ENCODE data around the gene ABCC2.
A peak's percentile ranks its signal among the peaks of the same experiment; 100 is the strongest.
"Not testable (repeated sequence)": the region's sequence is repeated elsewhere in the genome, so short reads cannot be mapped to it uniquely, and the experiment has no call there.

ABCC2 gene

DNA sequence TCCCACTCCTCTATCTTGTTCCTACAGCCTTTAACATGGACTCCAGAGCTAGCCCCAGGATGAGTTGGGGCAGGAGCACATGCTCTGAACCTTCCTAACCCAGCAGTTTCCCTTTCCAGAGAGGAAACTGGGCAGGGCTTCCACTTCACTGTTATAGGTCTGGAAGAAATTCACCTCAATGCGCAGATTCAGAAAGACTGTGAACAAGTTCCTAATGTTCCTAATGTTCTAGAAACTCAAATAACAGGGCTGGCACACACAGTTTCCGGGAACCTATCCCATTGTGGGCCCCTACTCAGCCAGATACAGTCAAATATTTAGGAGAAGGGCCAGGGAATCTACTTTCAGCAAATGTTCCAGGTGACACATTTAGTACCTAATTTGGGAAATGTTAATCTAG lies 29.7 kb downstream of the ABCC2 start:
- DNase-seq, result no peak

DNA sequence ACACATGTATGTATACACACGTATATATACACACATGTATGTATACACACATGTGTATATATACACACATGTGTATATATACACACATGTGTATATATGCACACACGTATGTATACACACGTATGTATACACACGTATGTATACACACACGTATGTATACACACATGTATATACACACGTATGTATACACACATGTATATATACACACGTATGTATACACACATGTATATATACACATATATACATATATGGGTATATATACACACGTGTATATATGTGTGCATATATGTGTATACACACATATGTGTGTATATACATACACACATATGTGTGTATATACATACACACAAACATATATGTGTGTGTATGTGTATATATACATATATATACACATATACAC lies 31.7 kb downstream of the ABCC2 start:
- DNase-seq, result no peak

DNA sequence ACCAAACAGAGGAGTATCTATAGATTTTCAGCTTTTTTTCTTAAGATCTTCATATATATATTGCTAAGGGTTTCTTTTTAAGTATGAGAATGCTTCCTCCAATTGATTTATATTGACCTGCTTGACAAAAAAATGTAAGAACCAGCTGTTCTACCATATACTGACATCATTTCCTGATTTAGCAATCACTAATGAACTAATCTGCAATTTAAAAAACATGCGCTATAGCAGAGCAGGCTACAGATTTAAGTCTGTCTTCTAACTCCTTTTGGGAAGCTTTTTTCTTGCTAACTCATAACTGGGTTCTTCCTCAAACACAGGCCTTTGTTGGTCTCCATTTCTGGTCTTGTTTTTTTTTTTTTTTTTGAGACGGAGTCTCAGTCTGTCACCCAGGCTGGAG lies 33.2 kb downstream of the ABCC2 start:
- peak; percentile 37 for DNase-seq

DNA sequence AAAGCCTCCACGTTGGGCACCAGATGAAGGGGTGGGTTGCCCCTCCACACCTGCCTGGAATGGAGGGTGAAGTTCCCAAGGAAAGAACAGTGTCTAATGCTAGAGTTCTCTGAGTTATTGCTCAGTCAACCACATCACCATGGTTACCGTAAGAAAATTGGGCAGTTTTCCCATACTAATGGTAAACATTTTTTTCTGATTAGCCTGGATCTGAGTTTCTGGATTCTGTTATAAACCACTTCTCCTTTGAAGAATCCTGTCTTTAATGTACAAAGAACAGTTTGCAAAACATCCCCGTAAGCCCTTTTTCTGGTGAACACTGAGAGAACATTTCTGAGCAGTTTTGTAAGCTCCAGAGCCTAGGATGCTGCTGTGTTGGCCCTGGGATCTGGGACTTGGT lies 45.5 kb downstream of the ABCC2 start:
- DNase-seq, result peak; percentile 57

DNA sequence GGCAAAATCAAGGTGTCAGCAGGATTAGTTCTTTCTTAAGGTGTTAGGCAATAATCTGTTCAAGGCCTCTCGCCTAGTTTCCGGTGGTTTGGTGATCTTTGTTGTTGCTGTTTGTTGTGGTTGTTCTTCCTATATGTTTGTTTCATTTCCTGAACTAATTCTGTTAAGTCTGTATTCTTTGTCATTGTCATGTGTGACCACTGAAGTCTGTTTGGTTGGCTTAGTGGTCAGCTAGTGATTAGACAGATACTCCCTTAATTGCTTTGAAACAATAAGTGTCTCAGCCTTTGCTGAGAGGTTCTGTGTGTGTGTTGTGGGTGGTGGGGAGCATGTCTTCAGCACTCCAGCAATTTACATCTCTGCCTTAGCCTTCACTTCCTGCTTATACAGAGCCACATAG lies 46.0 kb downstream of the ABCC2 start:
- DNase-seq, result no peak

DNA sequence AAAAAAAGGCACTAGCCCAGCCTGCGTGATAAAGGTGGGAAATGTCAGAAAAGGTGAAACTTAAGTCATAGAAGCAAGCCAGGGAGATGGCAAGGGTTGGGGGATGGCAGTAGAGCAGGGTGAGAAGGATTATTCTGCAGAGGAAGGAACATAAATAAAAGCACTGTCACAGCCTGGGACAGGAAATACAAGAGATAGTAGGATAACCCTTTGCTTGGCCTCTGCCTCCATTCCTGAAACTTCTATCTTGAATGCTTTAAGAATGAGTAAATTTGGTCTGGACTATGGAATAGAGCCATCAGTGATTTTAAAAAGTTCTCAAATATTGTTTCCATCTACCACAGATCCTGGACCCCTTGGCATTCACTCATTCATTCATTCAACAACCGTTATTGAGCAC lies 50.0 kb downstream of the ABCC2 start:
- no peak for DNase-seq

DNA sequence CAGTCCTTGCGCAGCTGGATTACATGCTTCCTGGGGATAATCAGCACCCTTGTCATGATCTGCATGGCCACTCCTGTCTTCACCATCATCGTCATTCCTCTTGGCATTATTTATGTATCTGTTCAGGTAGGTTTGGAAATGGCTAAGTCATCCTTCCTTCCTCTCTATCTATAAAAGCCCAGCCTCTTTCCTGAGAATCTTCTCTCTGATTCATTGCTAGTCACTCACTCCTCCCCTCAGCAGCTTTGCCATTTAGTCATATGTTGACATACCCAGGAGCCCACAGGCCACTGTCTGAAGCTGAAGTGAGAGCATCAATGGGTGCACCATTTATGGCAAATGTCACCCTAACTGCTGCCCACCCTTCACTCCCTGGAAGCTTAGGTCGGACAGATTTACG lies 52.0 kb downstream of the ABCC2 start:
- DNase-seq, result peak; percentile 86

DNA sequence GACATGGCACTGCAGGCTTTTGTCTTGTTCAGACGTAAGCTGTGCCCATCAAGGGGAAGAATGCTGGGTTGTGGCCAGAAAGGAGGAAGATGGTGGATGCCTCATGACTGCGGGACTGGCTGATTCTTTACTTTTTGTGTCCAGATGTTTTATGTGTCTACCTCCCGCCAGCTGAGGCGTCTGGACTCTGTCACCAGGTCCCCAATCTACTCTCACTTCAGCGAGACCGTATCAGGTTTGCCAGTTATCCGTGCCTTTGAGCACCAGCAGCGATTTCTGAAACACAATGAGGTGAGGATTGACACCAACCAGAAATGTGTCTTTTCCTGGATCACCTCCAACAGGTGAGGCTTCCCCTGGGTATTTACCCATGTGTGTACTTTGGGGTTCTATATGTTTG lies 53.5 kb downstream of the ABCC2 start:
- DNase-seq, result no peak

DNA sequence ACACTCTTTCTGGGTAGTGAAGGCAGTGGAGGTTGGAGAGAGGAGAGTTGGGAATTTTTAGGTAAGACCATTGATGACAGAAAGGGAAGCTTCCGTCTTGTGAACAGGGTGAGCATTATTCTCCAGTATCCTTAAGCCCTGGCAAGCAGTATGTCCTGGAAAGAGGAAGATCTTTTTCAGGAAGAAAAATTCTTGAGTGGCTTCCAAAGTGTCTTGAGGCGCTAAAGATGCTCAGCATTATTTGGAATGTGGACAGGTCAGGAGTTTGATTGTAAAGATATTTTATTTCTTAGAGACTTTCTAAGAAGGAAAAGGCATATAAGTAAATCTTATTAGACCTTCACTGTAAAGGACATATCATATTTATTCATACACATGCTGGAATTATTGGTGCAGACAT lies 54.3 kb downstream of the ABCC2 start:
- DNase-seq, result no peak

DNA sequence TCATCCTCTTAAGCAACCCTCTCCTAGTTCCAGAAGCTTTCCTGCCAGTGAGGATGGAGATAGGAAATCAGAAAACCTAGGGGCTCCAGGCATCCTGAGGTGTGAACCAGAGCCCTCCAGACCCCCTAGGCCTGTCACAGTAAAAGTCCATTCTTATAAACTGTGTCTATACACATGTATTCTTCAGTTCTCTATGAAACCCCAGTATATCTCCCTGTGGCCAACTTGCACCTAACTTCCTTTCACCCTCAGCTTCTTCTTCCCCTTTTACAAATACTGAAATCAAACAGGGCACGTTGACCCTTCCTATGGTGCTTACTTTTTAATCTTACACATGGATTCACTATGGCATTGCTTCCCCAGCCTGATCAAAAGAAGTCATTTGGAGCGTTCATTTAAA lies 58.4 kb downstream of the ABCC2 start:
- not testable (repeated sequence) for DNase-seq

DNA sequence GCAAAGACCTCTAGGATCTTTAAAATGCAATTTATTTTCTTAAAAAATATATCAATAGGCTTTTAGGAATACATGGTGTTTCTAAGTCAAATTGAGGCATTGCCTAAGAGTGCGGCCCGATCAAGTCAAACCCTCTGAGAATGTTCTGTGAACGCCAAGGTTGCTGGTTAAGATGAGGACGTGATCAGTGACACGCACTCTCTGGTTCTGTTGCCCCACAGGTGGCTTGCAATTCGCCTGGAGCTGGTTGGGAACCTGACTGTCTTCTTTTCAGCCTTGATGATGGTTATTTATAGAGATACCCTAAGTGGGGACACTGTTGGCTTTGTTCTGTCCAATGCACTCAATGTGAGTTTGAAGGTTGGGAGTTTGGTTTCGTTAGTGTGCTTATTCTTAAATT lies 59.3 kb downstream of the ABCC2 start:
- DNase-seq, result no peak

DNA sequence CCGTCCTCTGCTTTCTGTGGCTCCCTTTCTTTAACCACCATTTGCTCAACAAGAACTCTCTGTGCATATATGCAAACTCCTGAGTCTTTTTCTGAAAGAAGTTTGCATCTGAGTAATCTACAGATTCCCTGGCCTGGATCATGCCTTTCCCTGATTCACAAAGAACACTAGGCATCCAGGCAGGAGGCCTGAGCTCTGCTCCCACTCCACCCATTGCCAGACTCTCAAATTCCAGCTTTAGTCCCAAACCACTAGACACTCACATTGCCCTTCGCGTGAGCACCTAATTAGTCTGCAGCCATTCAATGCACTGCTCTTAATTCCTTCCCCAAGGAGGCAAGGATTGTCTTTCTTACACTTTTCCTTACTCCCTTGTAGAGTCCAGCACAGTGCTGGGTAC lies 60.9 kb downstream of the ABCC2 start:
- DNase-seq, result no peak

DNA sequence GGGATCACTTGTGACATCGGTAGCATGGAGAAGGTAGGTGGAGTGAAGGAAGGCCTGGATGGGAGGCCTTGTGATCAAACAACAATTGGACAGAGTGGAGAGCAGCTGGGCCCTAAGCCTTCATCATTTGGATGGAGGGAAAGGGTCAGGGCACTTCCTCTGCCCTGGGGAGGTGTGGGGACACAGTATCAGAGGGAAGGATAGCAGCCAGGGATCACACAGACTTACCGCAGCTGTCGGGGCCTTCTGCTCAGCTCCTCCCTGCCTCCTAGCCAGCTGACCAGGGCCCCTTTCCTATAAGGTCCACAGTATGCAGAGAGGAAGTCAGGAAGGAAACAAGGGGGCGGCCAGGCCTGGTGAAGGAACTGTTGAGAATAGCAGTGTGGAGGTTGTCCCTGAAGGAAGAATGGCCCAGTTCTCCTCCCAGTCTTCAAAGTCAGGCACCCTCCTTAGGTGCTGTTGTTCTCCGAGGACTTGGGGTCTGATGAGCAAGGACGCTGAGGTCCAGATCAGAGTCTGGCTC lies 62.1 kb downstream of the ABCC2 start:
- no peak for DNase-seq

DNA sequence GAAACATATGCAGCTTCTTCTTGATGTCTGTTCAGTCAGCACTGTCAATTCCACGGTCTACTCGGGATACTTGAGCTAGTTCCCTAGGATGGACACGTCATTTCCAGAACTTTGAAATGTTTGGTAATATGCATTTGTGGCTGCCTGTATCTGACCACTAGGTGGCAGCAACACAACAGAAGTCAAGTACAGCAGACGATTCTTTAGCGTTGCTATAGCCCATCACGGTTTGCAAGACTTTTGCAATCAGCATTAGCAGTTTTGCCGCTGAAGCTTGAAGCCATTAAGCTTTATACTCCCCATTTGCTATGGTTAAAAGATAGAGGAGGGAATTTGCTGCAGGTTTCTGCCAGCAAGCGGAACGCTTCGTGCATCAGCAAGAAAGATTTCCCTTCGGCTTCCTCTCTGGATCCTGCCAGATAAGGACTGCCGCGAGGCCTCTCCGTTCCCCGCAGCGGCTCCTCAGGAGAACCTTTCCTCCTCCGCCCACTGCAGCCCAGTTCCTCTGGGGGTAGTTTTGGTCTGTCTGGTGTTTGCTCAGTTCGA lies 63.5 kb downstream of the ABCC2 start:
- DNase-seq, result peak; percentile 86

DNA sequence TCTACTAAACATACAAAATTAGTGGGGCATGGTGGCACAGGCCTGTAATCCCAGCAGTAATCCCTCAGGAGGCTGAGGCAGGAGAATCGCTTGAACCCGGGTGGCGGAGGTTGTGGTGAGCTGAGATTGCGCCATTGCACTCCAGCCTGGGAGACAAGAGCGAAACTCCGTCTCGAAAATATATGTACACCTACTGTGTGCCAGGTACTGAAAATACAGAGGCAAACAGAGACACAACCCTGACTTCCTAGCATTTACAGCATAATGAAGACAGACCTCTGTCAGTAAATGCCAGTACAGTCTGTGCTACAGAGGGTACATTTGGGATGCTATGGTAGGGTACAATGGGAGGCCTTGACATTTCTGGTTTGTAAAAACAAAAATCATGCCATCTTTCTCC lies 66.6 kb downstream of the ABCC2 start:
- DNase-seq, result no peak

DNA sequence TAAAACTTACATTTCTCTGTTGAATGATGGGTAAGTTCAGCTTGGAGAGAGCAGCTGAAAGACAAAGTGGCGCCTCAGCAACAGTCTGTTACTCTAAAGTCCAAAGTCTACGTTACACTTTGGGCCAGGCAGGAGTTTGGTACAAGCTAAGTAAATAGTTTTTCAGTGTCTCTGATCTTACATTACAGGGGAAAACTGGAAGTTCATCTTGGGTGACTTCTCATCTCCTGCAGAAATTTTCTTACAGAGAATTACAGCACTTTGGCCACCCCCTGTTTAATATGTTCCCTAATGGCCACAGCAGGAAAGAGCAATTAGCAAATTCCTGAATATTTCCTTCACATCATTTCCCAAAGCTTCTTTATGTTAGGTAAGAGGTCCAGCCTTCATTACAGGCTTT lies 67.1 kb downstream of the ABCC2 start:
- no peak for DNase-seq

DNA sequence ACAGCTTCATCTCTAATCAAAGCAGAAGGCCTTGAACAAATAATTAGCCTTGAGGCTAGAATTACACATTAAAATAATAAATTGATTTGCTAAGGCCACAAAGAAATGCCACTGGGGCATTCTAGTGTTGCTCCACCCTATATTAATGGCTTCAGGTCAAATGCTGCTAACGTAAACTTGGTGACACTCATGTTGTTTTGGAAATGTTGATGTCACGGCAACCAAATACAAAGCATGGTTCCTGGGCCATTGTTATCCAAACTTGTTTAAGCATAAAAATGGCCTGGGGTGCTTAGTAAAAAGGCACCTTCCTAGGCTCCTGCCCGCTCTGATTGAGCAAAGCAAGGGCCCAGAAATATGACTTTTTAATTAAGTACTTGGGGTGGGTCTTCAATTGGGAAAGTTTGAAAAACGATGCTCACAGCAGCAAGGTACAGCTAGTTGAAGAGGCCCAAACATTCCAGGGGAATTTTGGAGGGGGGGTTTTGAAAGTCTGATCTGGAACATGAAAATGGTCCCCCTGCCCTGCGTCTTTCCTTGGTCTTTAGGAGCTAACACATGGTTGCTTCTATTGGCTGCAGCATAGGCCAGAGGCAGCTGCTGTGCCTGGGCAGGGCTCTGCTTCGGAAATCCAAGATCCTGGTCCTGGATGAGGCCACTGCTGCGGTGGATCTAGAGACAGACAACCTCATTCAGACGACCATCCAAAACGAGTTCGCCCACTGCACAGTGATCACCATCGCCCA lies 67.8 kb downstream of the ABCC2 start:
- no peak for DNase-seq

DNA sequence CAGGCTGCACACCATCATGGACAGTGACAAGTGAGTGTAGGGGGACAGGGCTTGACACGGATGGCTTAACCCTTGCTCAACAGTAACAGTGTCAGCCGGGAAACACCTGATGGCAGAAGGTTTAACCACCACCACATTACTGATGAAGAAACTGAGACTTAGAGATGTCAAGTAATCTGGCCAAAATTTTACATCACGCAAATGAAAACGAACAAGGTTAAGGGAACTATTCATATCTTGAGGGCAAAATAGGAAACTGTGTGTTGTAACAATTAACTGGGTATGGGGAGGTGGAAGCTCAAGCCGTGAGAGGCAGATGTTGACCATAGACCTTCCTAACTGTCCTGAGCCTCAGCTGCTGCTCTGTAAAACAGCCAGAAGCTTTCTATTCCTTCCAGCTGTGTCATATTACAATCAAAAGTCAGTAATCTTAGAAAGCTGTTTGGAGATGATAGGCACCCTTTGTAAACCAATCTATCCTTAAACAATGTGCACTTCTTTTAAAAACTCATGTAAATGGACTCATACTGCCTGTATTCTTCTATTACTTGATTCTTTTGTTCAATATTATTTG lies 68.4 kb downstream of the ABCC2 start:
- no peak for DNase-seq

DNA sequence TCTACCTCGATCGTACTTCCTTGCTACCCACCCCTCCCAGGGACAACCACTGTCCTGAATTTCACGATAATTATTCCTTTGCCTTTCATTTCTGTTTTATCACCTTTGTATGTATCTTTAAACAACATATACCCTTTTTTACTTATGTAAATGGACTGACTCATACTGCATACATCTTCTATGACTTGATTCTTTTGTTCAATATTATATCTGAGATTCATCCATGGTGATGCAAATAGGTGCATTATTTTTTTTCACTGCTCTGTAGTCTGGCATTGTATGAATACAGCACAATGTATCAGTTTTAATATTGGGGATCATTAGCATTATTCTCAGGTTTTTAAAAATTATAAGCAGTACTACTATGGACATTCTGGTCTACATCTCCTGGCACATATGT lies 69.4 kb downstream of the ABCC2 start:
- DNase-seq, result no peak

DNA sequence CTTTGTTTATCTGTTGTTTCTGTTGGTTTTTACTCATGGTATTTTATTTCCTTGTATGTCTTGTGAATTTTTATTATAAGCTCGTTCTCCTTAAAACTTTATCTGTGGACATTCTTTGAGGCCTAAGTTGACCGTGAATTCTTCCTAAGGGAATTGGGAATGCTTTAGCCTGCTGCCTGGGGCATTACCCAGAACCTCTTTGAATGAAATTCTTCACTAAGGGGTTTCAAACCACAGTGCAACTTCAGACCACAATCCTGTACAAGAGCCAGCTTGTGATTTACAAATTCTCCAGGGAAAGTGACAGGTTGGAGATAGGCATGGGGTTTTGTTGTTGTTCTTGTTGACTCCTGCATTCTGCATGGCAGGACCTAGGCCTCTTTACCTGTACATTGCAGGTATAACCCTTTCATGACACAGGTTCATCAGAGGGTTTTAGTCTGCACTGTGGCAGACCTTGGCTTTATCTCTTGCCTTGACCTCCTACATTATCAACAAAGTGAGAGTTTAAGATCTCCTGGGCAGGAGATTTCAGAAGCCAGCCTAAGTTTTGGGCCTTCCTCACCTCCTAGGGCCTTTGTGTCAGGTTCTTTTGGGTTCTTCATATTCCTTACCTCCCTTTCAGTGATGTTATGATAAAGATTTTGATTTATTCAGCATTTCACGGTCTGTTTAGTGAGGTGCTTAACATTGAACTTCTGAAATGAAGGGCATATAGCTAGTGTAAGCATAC lies 70.2 kb downstream of the ABCC2 start:
- no peak for DNase-seq

DNA sequence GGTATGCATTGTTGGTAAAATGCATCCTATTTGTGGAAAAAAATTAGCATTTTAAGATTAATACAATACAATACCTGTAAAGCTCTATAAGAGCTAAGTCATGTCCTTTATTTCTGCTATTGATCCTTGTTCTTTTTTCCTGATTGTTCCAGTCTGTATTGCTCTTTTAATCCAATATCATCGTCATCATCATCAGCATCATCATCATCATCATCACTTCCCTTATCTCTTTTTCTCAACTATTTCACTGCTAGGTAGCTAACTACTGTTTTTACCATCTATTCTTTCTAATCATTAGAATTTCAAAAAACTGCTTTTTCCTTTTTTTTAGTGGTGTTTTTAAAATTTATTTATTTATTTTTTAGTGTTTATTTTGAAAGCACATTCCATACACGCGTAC lies 71.2 kb downstream of the ABCC2 start:
- no peak for DNase-seq

DNA sequence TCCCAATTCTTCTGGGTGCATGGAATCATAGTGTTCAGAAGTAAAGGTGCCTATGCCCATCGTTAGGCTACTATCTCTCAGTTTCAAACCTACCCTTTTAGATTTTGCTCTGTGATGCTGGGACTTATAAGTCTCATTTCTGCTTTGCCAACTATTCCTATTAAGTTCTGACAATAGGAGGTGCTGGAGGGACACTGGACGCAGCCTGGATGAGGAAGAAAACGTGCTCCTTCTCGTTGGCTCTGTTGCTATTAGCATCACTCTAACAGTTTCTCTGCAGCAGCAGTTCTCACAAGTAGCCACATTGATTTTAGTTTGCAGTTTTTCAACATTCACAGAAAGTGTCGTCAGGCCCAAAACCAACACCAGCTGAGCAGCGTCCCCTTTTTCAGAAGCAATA lies 72.4 kb downstream of the ABCC2 start:
- peak; percentile 81 for DNase-seq

DNA sequence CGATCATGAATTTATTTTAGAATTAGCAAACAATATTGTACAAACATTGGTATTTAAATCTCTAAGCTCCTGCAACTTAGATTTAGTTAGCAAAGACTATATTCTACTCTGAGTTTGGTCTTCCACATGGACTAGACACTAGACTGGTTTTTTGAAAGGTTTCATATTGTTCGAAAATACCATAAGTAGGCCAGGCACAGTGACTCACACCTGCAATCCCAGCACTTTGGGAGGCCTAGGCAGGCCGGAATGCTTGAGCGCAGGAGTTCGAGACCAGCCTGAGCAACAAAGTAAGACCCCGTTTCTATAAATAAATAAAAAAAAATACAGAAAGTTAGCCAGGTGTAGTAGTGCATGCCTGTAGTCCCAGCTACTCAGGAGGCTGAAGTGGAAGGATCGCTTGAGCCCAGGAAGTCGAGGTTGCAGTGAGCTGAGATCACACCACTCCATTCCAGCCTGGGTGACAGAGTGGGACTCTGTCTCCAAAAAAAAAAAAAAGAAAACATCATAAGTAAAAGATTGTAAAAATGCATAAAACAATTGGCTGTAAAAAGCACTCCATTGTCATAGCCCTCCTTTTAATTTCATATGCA lies 73.1 kb downstream of the ABCC2 start:
- no peak for DNase-seq

DNA sequence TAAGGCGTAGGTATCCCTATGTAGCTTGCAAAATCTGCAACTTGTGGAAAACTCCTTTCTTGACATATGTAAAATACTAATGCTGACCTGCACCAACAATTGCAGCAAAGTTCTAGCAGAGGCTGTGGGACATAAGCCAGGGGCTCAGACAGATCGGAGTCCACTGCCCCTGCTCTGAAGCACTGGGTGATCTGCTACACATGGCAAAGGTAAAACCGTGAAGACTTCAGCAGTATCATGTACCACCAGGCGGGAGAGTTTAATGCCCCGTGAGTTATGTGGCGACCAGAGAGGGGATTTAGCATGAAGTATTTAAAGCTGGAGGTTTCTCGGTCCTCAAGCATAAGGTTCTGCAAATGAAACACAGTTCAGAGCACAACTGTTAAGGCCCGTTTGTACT lies 76.4 kb downstream of the ABCC2 start:
- no peak for DNase-seq

Data from HCEC 1CT (cell line).